ENCODE results near the gene NTM. TPM values are rescaled to one million over a fixed set of nuclear protein-coding genes. Genes with fewer than 3 reads are reported as not detected.

NTM gene
- polyA plus RNA-seq, 1 experiment, result 33.6 TPM

- DNase-seq (ENCODE audit: low read depth), result no peak
- peak; percentile 56 for TF ChIP-seq CTCF (IDR thresholded peaks at IDR 0.05; ENCODE audit: insufficient read depth, low read depth, low read length)
- POLR2A ChIA-PET, result interaction anchor here (1.3 kb wide), 1 partner anchor 94 kb away, joined by 3 read pairs; no protein-coding TSS in a partner anchor
- Histone ChIP-seq H3K36me3 (ENCODE audit: control insufficient read depth, insufficient read depth, low read length) (no peaks in the 10 kb centered on the region), H3K27me3 (ENCODE audit: control insufficient read depth, insufficient read depth, low read length) (0 out of 2 replicates have a peak, but pooled peaks cover 1% of the 10 kb centered on the region), H3K4me3 (ENCODE audit: low read depth, low read length) (no peak overlapping the region)
- CTCF ChIA-PET, result interaction anchor here (0.9 to 4.1 kb wide), 11 partner anchors 10 to 515 kb away, joined by 3 to 35 read pairs (median 5); no protein-coding TSS in a partner anchor
These were observed 209.5 kb downstream of the NTM start for GRCh38 chr11:131579932-131580387.

GRCh38 chr11:131580476-131580875 lies 210.1 kb downstream of the NTM start:
- DNase-seq (ENCODE audit: low read depth), result no peak
- CTCF ChIA-PET, result interaction anchor here (1.2 to 4.1 kb wide), 9 partner anchors 14 to 516 kb away, joined by 3 to 35 read pairs (median 6); no protein-coding TSS in a partner anchor
- POLR2A ChIA-PET, result interaction anchor here (1.3 kb wide), 1 partner anchor 94 kb away, joined by 3 read pairs; no protein-coding TSS in a partner anchor
- no peak for TF ChIP-seq CTCF (IDR thresholded peaks at IDR 0.05; ENCODE audit: insufficient read depth, low read depth, low read length)
- no peak overlapping the region for H3K4me3 ChIP-seq (ENCODE audit: low read depth, low read length)
- no peaks in the 10 kb centered on the region for H3K36me3 ChIP-seq (ENCODE audit: control insufficient read depth, insufficient read depth, low read length)
- H3K27me3 ChIP-seq (ENCODE audit: control insufficient read depth, insufficient read depth, low read length), result 0 out of 2 replicates have a peak, but pooled peaks cover 1% of the 10 kb centered on the region

- 0 out of 2 replicates have a peak, but pooled peaks cover 1% of the 10 kb centered on the region for H3K27me3 ChIP-seq (ENCODE audit: control insufficient read depth, insufficient read depth, low read length)
- no peak overlapping the region for H3K4me3 ChIP-seq (ENCODE audit: low read depth, low read length)
- no peak for DNase-seq (ENCODE audit: low read depth)
- TF ChIP-seq CTCF (IDR thresholded peaks at IDR 0.05; ENCODE audit: insufficient read depth, low read depth, low read length), result no peak
- H3K36me3 ChIP-seq (ENCODE audit: control insufficient read depth, insufficient read depth, low read length), result no peaks in the 10 kb centered on the region
- CTCF ChIA-PET, result interaction anchor here (1.3 to 4.1 kb wide), 8 partner anchors 14 to 517 kb away, joined by 4 to 35 read pairs (median 6); no protein-coding TSS in a partner anchor
- POLR2A ChIA-PET, result no interaction called here
These were observed 210.6 kb downstream of the NTM start for GRCh38 chr11:131581046-131581445.

GRCh38 chr11:131582021-131582525 lies 211.7 kb downstream of the NTM start:
- ChIA-PET CTCF (interaction anchor here (0.8 to 4.1 kb wide), 3 partner anchors 48 to 517 kb away, joined by 3 to 35 read pairs (median 11); no protein-coding TSS in a partner anchor), POLR2A (no interaction called here)
- no peak overlapping the region for H3K4me3 ChIP-seq (ENCODE audit: low read depth, low read length)
- H3K36me3 ChIP-seq (ENCODE audit: control insufficient read depth, insufficient read depth, low read length), result no peaks in the 10 kb centered on the region
- no peak for TF ChIP-seq CTCF (IDR thresholded peaks at IDR 0.05; ENCODE audit: insufficient read depth, low read depth, low read length)
- H3K27me3 ChIP-seq (ENCODE audit: control insufficient read depth, insufficient read depth, low read length), result 0 out of 2 replicates have a peak, but pooled peaks cover 1% of the 10 kb centered on the region
- no peak for DNase-seq (ENCODE audit: low read depth)

GRCh38 chr11:131583421-131583820 lies 213.0 kb downstream of the NTM start:
- ChIA-PET POLR2A (no interaction called here), CTCF (no interaction called here)
- no peak overlapping the region for H3K4me3 ChIP-seq (ENCODE audit: low read depth, low read length)
- TF ChIP-seq CTCF (IDR thresholded peaks at IDR 0.05; ENCODE audit: insufficient read depth, low read depth, low read length), result no peak
- H3K27me3 ChIP-seq (ENCODE audit: control insufficient read depth, insufficient read depth, low read length), result 0 out of 2 replicates have a peak, but pooled peaks cover 1% of the 10 kb centered on the region
- no peaks in the 10 kb centered on the region for H3K36me3 ChIP-seq (ENCODE audit: control insufficient read depth, insufficient read depth, low read length)
- DNase-seq (ENCODE audit: low read depth), result no peak

Measured in BJ (cell line).